Measurements from ENCODE around the gene RUNDC3A.
"Not testable (repeated sequence)": the region's sequence is repeated elsewhere in the genome, so short reads cannot be mapped to it uniquely, and the experiment has no call there.

GRCh38 chr17:44365051-44365450, 56.6 kb downstream of the RUNDC3A start:
- TF ChIP-seq ZNF274 (IDR thresholded peaks at IDR 0.05; ENCODE audit: low read depth, low read length); SUZ12 (IDR thresholded peaks at IDR 0.05; ENCODE audit: extremely low read depth, insufficient read depth, insufficient read length): not testable (repeated sequence)
